Naive thymus-derived CD8-positive, alpha-beta T cell (primary cell): ENCODE data around the gene RET. TPM values are rescaled to one million over a fixed set of nuclear protein-coding genes. Genes with fewer than 3 reads are reported as not detected.
"Not testable (repeated sequence)": the region's sequence is repeated elsewhere in the genome, so short reads cannot be mapped to it uniquely, and the experiment has no call there.

Experiments used
- ATAC-seq, 2 donors: fragments of 150-1000 bp; cut with Tn5 transposase in 1 of 2; sonication (Bioruptor Pico), chemical (Tn5 transposase) in 1 of 2; 1 replicate in 1 of 2; 2 replicates in 1 of 2; pipeline ENCODE4 v1.10.0; 2021; ENCODE audit warnings: mild to moderate bottlenecking in 2 of 2, moderate library complexity in 2 of 2
- POLR2A ChIA-PET: fragments of 350-600 bp; sonication (Branson Sonifier 250); formaldehyde crosslinking; loops from one replicate; lab custom pipeline; 2021; ENCODE audit warnings: antibody characterized with exemption; lab: Charles Lee
- DNase-seq, 10 donors: peaks; one replicate each; pipeline versions ENCODE4 v3.0.0 to v3.0.0-alpha.2; 2020 to 2022
- H3K27ac Mint-ChIP-seq, 10 donors: one replicate each; pipeline ENCODE4 v1.8.0; 2020 to 2022; ENCODE audit warnings: mild to moderate bottlenecking in 10 of 10, mixed read lengths in 10 of 10, moderate library complexity in 4 of 10, inconsistent platforms in 1 of 10
- H3K27me3 Mint-ChIP-seq, 5 donors: one replicate each; pipeline ENCODE4 v1.8.0; 2021 to 2022; ENCODE audit warnings: mixed read lengths in 5 of 5
- H3K36me3 Mint-ChIP-seq, 3 donors: one replicate each; pipeline ENCODE4 v1.8.0; 2020 to 2022; ENCODE audit warnings: mixed read lengths in 3 of 3, mild to moderate bottlenecking in 2 of 3, inconsistent platforms in 1 of 3
- H3K4me1 Mint-ChIP-seq, 4 donors: one replicate each; pipeline ENCODE4 v1.8.0; 2021 to 2022; ENCODE audit warnings: mixed read lengths in 4 of 4
- H3K4me3 Mint-ChIP-seq, 10 donors: one replicate each; pipeline ENCODE4 v1.8.0; 2020 to 2022; ENCODE audit warnings: mild to moderate bottlenecking in 10 of 10, mixed read lengths in 10 of 10, moderate library complexity in 6 of 10, inconsistent platforms in 1 of 10
- H3K9me3 Mint-ChIP-seq, 9 donors: one replicate each; pipeline ENCODE4 v1.8.0; 2020 to 2022; ENCODE audit warnings: mixed read lengths in 9 of 9, mild to moderate bottlenecking in 3 of 9, inconsistent platforms in 1 of 9, moderate library complexity in 1 of 9
- polyA plus RNA-seq, 3 donors: library from polyadenylated mRNA; unstranded; fragments of 300-500 nt; fragmentation: Illumina TruSeq; gene quantifications; one replicate each; pipeline ENCODE4 v1.2.3, GENCODE V29; 2021
- total RNA-seq, 8 experiments: library from RNA in 2 of 8; stranded (reverse) in 2 of 8; gene quantifications; one replicate each; pipeline ENCODE4 v1.2.3 and lab custom pipeline; 2021 to 2026

The RET gene
- total and polyA plus RNA-seq, 5 experiments from 2014 or later: not detected

- no peaks in the 10 kb centered on the region for H3K36me3 Mint-ChIP-seq
- H3K4me3 Mint-ChIP-seq: no peak overlapping the region
- DNase-seq (no peak), ATAC-seq (no peak)
- no peak overlapping the region for H3K27ac Mint-ChIP-seq
- H3K4me1 Mint-ChIP-seq: no peaks in the 10 kb centered on the region
- peaks cover 0 to 9% (median 6%) of the 10 kb centered on the region in 5 donors for H3K27me3 Mint-ChIP-seq
- no peaks in the 10 kb centered on the region for H3K9me3 Mint-ChIP-seq
- POLR2A ChIA-PET: no interaction called here
Observed at GRCh38 chr10:43093423-43094076, 16.7 kb downstream of the RET start.

DNA sequence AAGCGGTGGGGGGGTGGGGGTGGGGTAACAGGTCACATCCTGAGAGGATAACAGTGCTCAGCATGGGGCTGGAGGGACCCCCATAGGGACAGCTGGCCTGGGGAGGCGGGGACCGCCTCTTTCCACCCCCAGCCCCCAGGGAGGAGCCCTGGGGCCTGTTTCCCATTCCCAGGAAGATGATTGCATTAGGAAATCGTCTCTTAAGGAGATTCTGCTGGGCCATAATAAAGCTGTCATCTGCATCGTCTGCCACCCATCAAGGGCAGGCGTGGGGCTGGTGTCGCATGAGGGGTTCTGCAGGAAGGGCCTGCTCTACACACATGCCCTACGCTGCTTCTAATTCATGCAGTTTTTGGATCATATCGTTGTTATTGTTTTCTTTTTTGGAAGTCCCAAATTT, 17.2 kb downstream of the RET start:
- Mint-ChIP-seq H3K27ac (no peak overlapping the region), H3K9me3 (no peaks in the 10 kb centered on the region), H3K4me1 (no peaks in the 10 kb centered on the region), H3K4me3 (no peak overlapping the region), H3K27me3 (peaks cover 0 to 8% (median 4%) of the 10 kb centered on the region in 5 donors), H3K36me3 (no peaks in the 10 kb centered on the region)
- POLR2A ChIA-PET: no interaction called here
- DNase-seq (no peak), ATAC-seq (no peak)

GRCh38 chr10:43099339-43099738, 22.5 kb downstream of the RET start:
- ATAC-seq, POLR2A ChIA-PET, H3K4me3 Mint-ChIP-seq, H3K36me3 Mint-ChIP-seq, H3K4me1 Mint-ChIP-seq, DNase-seq, H3K9me3 Mint-ChIP-seq: not testable (repeated sequence)
- Mint-ChIP-seq H3K27me3 (peaks cover 13 to 28% (median 18%) of the 10 kb centered on the region in 5 donors), H3K27ac (peak overlapping the region in 1 of 10 donors; percentile 16)

DNA sequence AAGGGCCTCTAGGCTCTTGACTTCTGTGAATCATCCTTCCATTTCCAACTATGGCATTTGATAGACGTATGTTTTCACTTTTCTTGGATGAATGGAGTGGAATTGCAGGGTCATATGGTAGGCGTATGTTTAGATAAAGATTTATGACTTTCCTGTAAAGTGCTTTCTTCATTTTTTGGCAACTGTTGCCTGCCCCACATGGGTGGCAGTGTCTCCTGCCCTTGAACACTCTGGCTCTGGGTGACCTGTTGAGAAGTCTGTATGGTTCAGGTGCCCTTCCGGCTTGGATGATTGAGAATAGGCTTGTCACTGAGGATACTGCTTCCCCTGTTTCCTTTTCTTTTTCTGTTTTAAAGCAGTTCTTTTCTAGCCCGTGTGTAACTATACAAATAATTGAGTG, 23.1 kb downstream of the RET start:
- POLR2A ChIA-PET: no interaction called here
- DNase-seq (no peak), ATAC-seq (no peak)
- H3K4me3 Mint-ChIP-seq: no peak overlapping the region
- H3K4me1 Mint-ChIP-seq: peaks cover 0 to 1% (median under 1%) of the 10 kb centered on the region in 4 donors
- H3K27ac Mint-ChIP-seq: peak overlapping the region in 1 of 10 donors; percentile 16
- no peaks in the 10 kb centered on the region for H3K36me3 Mint-ChIP-seq
- H3K27me3 Mint-ChIP-seq: peaks cover 13 to 28% (median 19%) of the 10 kb centered on the region in 5 donors
- H3K9me3 Mint-ChIP-seq: no peaks in the 10 kb centered on the region

DNA sequence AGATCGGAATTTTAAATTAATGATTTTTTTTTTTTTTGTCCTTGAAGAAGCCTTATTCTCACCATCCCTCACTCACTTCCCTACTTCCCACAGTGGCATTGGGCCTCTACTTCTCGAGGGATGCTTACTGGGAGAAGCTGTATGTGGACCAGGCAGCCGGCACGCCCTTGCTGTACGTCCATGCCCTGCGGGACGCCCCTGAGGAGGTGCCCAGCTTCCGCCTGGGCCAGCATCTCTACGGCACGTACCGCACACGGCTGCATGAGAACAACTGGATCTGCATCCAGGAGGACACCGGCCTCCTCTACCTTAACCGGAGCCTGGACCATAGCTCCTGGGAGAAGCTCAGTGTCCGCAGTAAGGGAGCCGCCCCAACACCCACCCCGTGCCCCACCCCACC, 23.5 kb downstream of the RET start:
- DNase-seq: no peak
- H3K4me1 Mint-ChIP-seq: peaks cover 0 to 3% (median 2%) of the 10 kb centered on the region in 4 donors

DNA sequence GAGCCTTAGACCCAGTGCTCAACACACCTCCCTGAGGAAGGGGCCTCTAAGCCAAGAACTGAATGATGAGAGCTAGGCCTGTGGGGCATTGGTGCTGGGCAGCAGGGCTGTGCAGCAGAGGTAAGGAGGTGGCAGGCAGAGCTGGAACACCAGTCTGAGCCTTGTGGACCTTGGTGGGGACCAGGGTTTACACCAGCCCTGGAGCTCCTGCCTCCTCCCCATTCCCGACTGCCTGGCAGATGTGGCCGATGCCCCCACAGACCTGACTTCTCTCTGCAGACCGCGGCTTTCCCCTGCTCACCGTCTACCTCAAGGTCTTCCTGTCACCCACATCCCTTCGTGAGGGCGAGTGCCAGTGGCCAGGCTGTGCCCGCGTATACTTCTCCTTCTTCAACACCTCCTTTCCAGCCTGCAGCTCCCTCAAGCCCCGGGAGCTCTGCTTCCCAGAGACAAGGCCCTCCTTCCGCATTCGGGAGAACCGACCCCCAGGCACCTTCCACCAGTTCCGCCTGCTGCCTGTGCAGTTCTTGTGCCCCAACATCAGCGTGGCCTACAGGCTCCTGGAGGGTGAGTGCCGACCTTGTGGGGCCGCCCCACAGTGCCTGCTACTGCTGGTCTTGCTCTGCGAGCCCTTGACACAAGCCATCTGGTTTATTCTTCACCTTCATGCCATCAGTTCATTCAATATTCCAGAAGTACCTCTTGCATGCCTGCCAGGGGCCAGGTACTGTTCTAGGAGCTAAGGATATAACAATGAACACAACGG, 25.4 kb downstream of the RET start:
- no peak overlapping the region for H3K27ac Mint-ChIP-seq
- H3K4me1 Mint-ChIP-seq: peaks cover 0 to 11% (median 6%) of the 10 kb centered on the region in 4 donors
- peak overlapping the region in 5 of 10 donors; percentile 5 to 74 (median 16) for H3K4me3 Mint-ChIP-seq
- peaks cover 13 to 28% (median 20%) of the 10 kb centered on the region in 5 donors for H3K27me3 Mint-ChIP-seq
- no peak for ATAC-seq
- no peak for DNase-seq
- no peaks in the 10 kb centered on the region for H3K9me3 Mint-ChIP-seq
- H3K36me3 Mint-ChIP-seq: no peaks in the 10 kb centered on the region
- POLR2A ChIA-PET: no interaction called here

More for the DNA sequence above, 23.5 kb downstream of the RET start:
- no peak for ATAC-seq
- no peaks in the 10 kb centered on the region for H3K36me3 Mint-ChIP-seq
- peak overlapping the region in 1 of 10 donors; percentile 16 for H3K27ac Mint-ChIP-seq
- H3K9me3 Mint-ChIP-seq: no peaks in the 10 kb centered on the region
- POLR2A ChIA-PET: no interaction called here
- H3K27me3 Mint-ChIP-seq: peaks cover 13 to 28% (median 20%) of the 10 kb centered on the region in 5 donors
- no peak overlapping the region for H3K4me3 Mint-ChIP-seq

GRCh38 chr10:43105102-43105955, 28.5 kb downstream of the RET start:
- H3K27ac Mint-ChIP-seq: no peak overlapping the region
- H3K4me3 Mint-ChIP-seq: peak overlapping the region; percentile 68 to 84 (median 76)
- H3K27me3 Mint-ChIP-seq: peaks cover 12 to 28% (median 15%) of the 10 kb centered on the region in 5 donors
- peak; percentile 95 for ATAC-seq
- H3K9me3 Mint-ChIP-seq: no peaks in the 10 kb centered on the region
- peak; percentile 55 to 82 (median 78) for DNase-seq
- POLR2A ChIA-PET: interaction anchor here (1.1 kb wide), 1 partner anchor 10 kb away, joined by 3 read pairs; no protein-coding TSS in a partner anchor
- H3K36me3 Mint-ChIP-seq: no peaks in the 10 kb centered on the region
- H3K4me1 Mint-ChIP-seq: peaks cover 0 to 11% (median 6%) of the 10 kb centered on the region in 4 donors

- ATAC-seq (no peak), DNase-seq (no peak)
- H3K36me3 Mint-ChIP-seq: no peaks in the 10 kb centered on the region
- peak overlapping the region in 1 of 10 donors; percentile 7 for H3K27ac Mint-ChIP-seq
- H3K4me3 Mint-ChIP-seq: peak overlapping the region in 1 of 10 donors; percentile 27
- H3K9me3 Mint-ChIP-seq: no peaks in the 10 kb centered on the region
- peaks cover 12 to 28% (median 15%) of the 10 kb centered on the region in 5 donors for H3K27me3 Mint-ChIP-seq
- H3K4me1 Mint-ChIP-seq: peaks cover 0 to 13% (median 6%) of the 10 kb centered on the region in 4 donors
- POLR2A ChIA-PET: no interaction called here
Observed at GRCh38 chr10:43105956-43106229, 29.0 kb downstream of the RET start.

- H3K27ac Mint-ChIP-seq: peak overlapping the region in 3 of 10 donors; percentile 7 to 63 (median 36)
- H3K4me3 Mint-ChIP-seq: peak overlapping the region in 6 of 10 donors; percentile 13 to 67 (median 40)
- no peaks in the 10 kb centered on the region for H3K9me3 Mint-ChIP-seq
- H3K4me1 Mint-ChIP-seq: peaks cover 0 to 13% (median 6%) of the 10 kb centered on the region in 4 donors
- H3K27me3 Mint-ChIP-seq: peaks cover 12 to 25% (median 15%) of the 10 kb centered on the region in 5 donors
- POLR2A ChIA-PET: no interaction called here
- no peak for ATAC-seq
- no peak for DNase-seq
- no peaks in the 10 kb centered on the region for H3K36me3 Mint-ChIP-seq
Observed at GRCh38 chr10:43106256-43107091, 29.6 kb downstream of the RET start.

DNA sequence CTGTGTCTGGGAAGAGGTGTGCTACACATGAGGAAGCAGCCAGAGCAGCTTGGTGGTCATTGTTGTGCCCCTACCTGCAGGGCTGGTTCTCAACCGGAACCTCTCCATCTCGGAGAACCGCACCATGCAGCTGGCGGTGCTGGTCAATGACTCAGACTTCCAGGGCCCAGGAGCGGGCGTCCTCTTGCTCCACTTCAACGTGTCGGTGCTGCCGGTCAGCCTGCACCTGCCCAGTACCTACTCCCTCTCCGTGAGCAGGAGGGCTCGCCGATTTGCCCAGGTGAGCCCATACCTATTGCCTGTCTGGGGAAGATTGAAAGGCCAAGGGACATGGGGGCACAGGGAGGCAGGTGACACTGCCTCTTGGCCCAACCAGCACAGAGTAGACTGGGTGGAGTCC, 32.1 kb downstream of the RET start:
- peaks cover under 1 to 5% (median 1%) of the 10 kb centered on the region in 5 donors for H3K27me3 Mint-ChIP-seq
- H3K4me3 Mint-ChIP-seq: no peak overlapping the region
- peaks cover 0 to 13% (median 6%) of the 10 kb centered on the region in 4 donors for H3K4me1 Mint-ChIP-seq
- POLR2A ChIA-PET: no interaction called here
- H3K36me3 Mint-ChIP-seq: no peaks in the 10 kb centered on the region
- no peak for DNase-seq
- no peak for ATAC-seq
- H3K27ac Mint-ChIP-seq: no peak overlapping the region
- H3K9me3 Mint-ChIP-seq: no peaks in the 10 kb centered on the region

- Mint-ChIP-seq H3K36me3 (no peaks in the 10 kb centered on the region), H3K4me3 (no peak overlapping the region), H3K27me3 (peaks cover 0 to 4% (median 0%) of the 10 kb centered on the region in 5 donors), H3K9me3 (no peaks in the 10 kb centered on the region), H3K27ac (peak overlapping the region in 1 of 10 donors; percentile 65), H3K4me1 (peaks cover 0 to 13% (median 6%) of the 10 kb centered on the region in 4 donors)
- POLR2A ChIA-PET: no interaction called here
- ATAC-seq: no peak
- DNase-seq: peak in 1 of 10 donors; percentile 37
Observed at GRCh38 chr10:43109671-43110249, 32.9 kb downstream of the RET start.
